B cell (primary cell): Measurements from ENCODE around the gene TLE6. TPM values are rescaled to one million over a fixed set of nuclear protein-coding genes. Genes with fewer than 3 reads are reported as not detected.

Experiments used
- ATAC-seq: fragments of 200-7000 bp; cut with Tn5 transposase; one replicate; pipeline ENCODE4 v1.10.0; 2021; ENCODE audit warnings: low read depth, mild to moderate bottlenecking, moderate number of reproducible peaks, moderate library complexity
- CTCF ChIA-PET: fragments of 350-600 bp; sonication (Branson Sonifier 250); formaldehyde crosslinking; loops from one replicate; lab custom pipeline; 2021; ENCODE audit warnings: antibody characterized with exemption, inconsistent platforms; lab: Charles Lee
- POLR2A ChIA-PET: fragments of 350-600 bp; sonication (Branson Sonifier 250); formaldehyde crosslinking; loops from one replicate; lab custom pipeline; 2021; ENCODE audit warnings: antibody characterized with exemption; lab: Charles Lee
- DNase-seq: peaks from one replicate; pipeline ENCODE4 v3.0.0; 2013
- H2AFZ ChIP-seq: 2 replicates; pipeline ENCODE4 v1.6.1; 2012; ENCODE audit warnings: mild to moderate bottlenecking, low read depth, low read length; ENCODE audit not compliant: insufficient read depth, poor library complexity, severe bottlenecking
- H3K27ac ChIP-seq, 2 donors: 1 replicate in 1 of 2; 2 replicates in 1 of 2; pipeline ENCODE4 v1.5.1; 2012 to 2013; ENCODE audit warnings: low read length in 2 of 2, mild to moderate bottlenecking in 2 of 2, moderate library complexity in 1 of 2
- H3K27me3 ChIP-seq, 4 experiments: fragments of 200-600 bp in 1 of 4; sonication (generic) in 1 of 4; replicated peaks in 1 of 4; 1 replicate in 2 of 4; 2 replicates in 2 of 4; pipeline versions ENCODE4 v1.6.1 to v1.7.0; 2013 to 2016; ENCODE audit warnings: low read length in 3 of 4, mild to moderate bottlenecking in 2 of 4, mixed read lengths in 1 of 4, moderate library complexity in 1 of 4; ENCODE audit not compliant: insufficient read depth in 4 of 4, control insufficient read depth in 3 of 4; ENCODE audit errors: control extremely low read depth in 1 of 4
- H3K36me3 ChIP-seq, 2 experiments: replicated peaks in 1 of 2; 1 replicate in 1 of 2; 2 replicates in 1 of 2; pipeline versions ENCODE4 v1.6.1 to v1.7.1; 2013; ENCODE audit warnings: low read length in 1 of 2; ENCODE audit not compliant: insufficient read depth in 2 of 2, control insufficient read depth in 1 of 2; ENCODE audit errors: control extremely low read depth in 1 of 2, extremely low read depth in 1 of 2
- H3K4me1 ChIP-seq, 2 donors: fragments of 200-600 bp in 1 of 2; sonication (generic) in 1 of 2; 1 replicate in 1 of 2; 2 replicates in 1 of 2; pipeline versions ENCODE4 v1.5.1 to v1.6.1; 2013 to 2017; ENCODE audit warnings: low read length in 2 of 2; ENCODE audit not compliant: control insufficient read depth in 2 of 2, insufficient read depth in 2 of 2
- H3K4me2 ChIP-seq: replicated peaks from 2 replicates; pipeline ENCODE3; 2012; ENCODE audit warnings: mild to moderate bottlenecking, low read depth, low read length; ENCODE audit not compliant: poor library complexity, severe bottlenecking
- H3K4me3 ChIP-seq, 5 experiments: fragments of 200-600 bp in 1 of 5; sonication (generic) in 1 of 5; 1 replicate in 3 of 5; 2 replicates in 2 of 5; pipeline versions ENCODE4 v1.5.1 to v1.7.0; 2011 to 2016; ENCODE audit warnings: low read length in 4 of 5, mild to moderate bottlenecking in 4 of 5, low read depth in 2 of 5, control low read depth in 1 of 5, moderate library complexity in 1 of 5; ENCODE audit not compliant: insufficient read depth in 1 of 5; ENCODE audit errors: control extremely low read depth in 1 of 5, extremely low read depth in 1 of 5
- H3K79me2 ChIP-seq: fragments of 200-600 bp; sonication (generic); one replicate; pipeline ENCODE4 v1.6.0; 2016; ENCODE audit warnings: low read length; ENCODE audit not compliant: control insufficient read depth, insufficient read depth
- H3K9ac ChIP-seq: fragments of 200-600 bp; sonication (generic); 2 replicates; pipeline ENCODE4 v1.6.1; 2017; ENCODE audit warnings: mild to moderate bottlenecking, low read length, moderate library complexity
- H3K9me3 ChIP-seq, 3 donors: one replicate each; pipeline versions ENCODE4 v1.6.1 to v1.7.1; 2013; ENCODE audit warnings: low read length in 2 of 3; ENCODE audit not compliant: control insufficient read depth in 2 of 3, insufficient read depth in 1 of 3; ENCODE audit errors: control extremely low read depth in 1 of 3
- H4K20me1 ChIP-seq: 2 replicates; pipeline ENCODE4 v1.6.0; 2012; ENCODE audit warnings: mild to moderate bottlenecking, low read length; ENCODE audit not compliant: insufficient read depth, control insufficient read depth, poor library complexity, severe bottlenecking
- H3K27ac Mint-ChIP-seq: one replicate; pipeline ENCODE4 v1.8.0; 2021; ENCODE audit warnings: mixed read lengths
- H3K27me3 Mint-ChIP-seq: one replicate; pipeline ENCODE4 v1.8.0; 2021; ENCODE audit warnings: mixed read lengths
- H3K4me1 Mint-ChIP-seq: one replicate; pipeline ENCODE4 v1.8.0; 2021; ENCODE audit warnings: mixed read lengths
- H3K4me3 Mint-ChIP-seq: one replicate; pipeline ENCODE4 v1.8.0; 2021; ENCODE audit warnings: mixed read lengths
- H3K9me3 Mint-ChIP-seq: one replicate; pipeline ENCODE4 v1.8.0; 2022; ENCODE audit warnings: mixed read lengths; ENCODE audit not compliant: insufficient read depth
- EZH2 ChIP-seq: IDR thresholded peaks from 2 replicates; pipeline ENCODE4 v1.6.1; 2012; ENCODE audit warnings: borderline replicate concordance, low read depth, mild to moderate bottlenecking, moderate library complexity, low read length; ENCODE audit not compliant: insufficient read depth, poor library complexity, severe bottlenecking
- WGBS: methylation state at CpG from one replicate; pipeline ENCODE4 v1.1.5; 2013; ENCODE audit warnings: missing lambda C conversion rate; ENCODE audit not compliant: insufficient coverage; 5-methylcytosine and 5-hydroxymethylcytosine counted together
- intact Hi-C: fragments of 100-400 bp; cut with micrococcal nuclease; formaldehyde crosslinking; loops from one replicate; pipeline ENCODE4 v1.10.0; 2022
- polyA plus RNA-seq: library from polyadenylated mRNA; depleted of rRNA; stranded (reverse); fragments of >200 nt; gene quantifications from 2 replicates; pipeline ENCODE4 v1.2.3, GENCODE V29; 2012
- total RNA-seq, 2 donors: library from RNA; stranded (reverse); fragments of 120-200 nt in 1 of 2; gene quantifications; 1 replicate in 1 of 2; 2 replicates in 1 of 2; pipeline versions ENCODE4 v1.2.3 to v1.2.4, GENCODE V29; 2013 to 2022
- TF ChIP-seq, protein P1 (sequence below): fragments of 200-600 bp; IDR thresholded peaks from one replicate; pipeline ENCODE4 v1.8.0; 2022; ENCODE audit warnings: antibody characterized with exemption, mild to moderate bottlenecking

Gene TLE6
- total and polyA plus RNA-seq, 2 donors (not counting 1 experiment from before 2014, with no cell fraction given) = 1.5 to 3.0 TPM

- DNase-seq = no peak
- Histone ChIP-seq H3K9ac (no peak overlapping the region), H3K79me2 (no peaks in the 10 kb centered on the region), H3K4me1 (peaks cover 12 to 27% of the 10 kb centered on the region in 2 donors), H3K4me3 (no peak overlapping the region), H3K4me2 (no peak overlapping the region), H2AFZ (no peak overlapping the region), H3K27ac (no peak overlapping the region), H3K27me3 (peaks cover 0 to 8% (median 0%) of the 10 kb centered on the region in 4 experiments), H4K20me1 (no peaks in the 10 kb centered on the region), H3K9me3 (no peaks in the 10 kb centered on the region), H3K36me3 (no peaks in the 10 kb centered on the region)
- Mint-ChIP-seq H3K4me3 (no peak overlapping the region), H3K27me3 (peaks cover 5% of the 10 kb centered on the region), H3K27ac (peak overlapping the region; percentile 60), H3K9me3 (no peaks in the 10 kb centered on the region), H3K4me1 (peaks cover 31% of the 10 kb centered on the region)
- intact Hi-C loops = no loop called here
- ChIA-PET CTCF (no interaction called here), POLR2A (interaction anchor here (0.6 kb wide), 1 partner anchor 1143 kb away, joined by 3 read pairs; no protein-coding TSS in a partner anchor)
- WGBS = 82% methylated on average over 6 of the region's 17 CpGs
- no peak for ATAC-seq
- TF ChIP-seq, protein P1, sequence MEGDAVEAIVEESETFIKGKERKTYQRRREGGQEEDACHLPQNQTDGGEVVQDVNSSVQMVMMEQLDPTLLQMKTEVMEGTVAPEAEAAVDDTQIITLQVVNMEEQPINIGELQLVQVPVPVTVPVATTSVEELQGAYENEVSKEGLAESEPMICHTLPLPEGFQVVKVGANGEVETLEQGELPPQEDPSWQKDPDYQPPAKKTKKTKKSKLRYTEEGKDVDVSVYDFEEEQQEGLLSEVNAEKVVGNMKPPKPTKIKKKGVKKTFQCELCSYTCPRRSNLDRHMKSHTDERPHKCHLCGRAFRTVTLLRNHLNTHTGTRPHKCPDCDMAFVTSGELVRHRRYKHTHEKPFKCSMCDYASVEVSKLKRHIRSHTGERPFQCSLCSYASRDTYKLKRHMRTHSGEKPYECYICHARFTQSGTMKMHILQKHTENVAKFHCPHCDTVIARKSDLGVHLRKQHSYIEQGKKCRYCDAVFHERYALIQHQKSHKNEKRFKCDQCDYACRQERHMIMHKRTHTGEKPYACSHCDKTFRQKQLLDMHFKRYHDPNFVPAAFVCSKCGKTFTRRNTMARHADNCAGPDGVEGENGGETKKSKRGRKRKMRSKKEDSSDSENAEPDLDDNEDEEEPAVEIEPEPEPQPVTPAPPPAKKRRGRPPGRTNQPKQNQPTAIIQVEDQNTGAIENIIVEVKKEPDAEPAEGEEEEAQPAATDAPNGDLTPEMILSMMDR = no peak
- TF ChIP-seq EZH2 = no peak
These were observed 62.3 kb downstream of the TLE6 start for GRCh38 chr19:3039641-3040077.

GRCh38 chr19:3041327-3041726 lies 64.0 kb downstream of the TLE6 start:
- no peaks in the 10 kb centered on the region for H3K9me3 Mint-ChIP-seq
- Histone ChIP-seq H3K27ac (no peak overlapping the region), H3K4me3 (no peak overlapping the region), H3K4me1 (peaks cover 6 to 15% of the 10 kb centered on the region in 2 donors), H2AFZ (no peak overlapping the region), H3K36me3 (no peaks in the 10 kb centered on the region), H4K20me1 (no peaks in the 10 kb centered on the region), H3K9me3 (no peaks in the 10 kb centered on the region), H3K4me2 (peak overlapping the region; percentile 57), H3K79me2 (no peaks in the 10 kb centered on the region), H3K27me3 (peaks cover 0 to 8% (median 0%) of the 10 kb centered on the region in 4 experiments), H3K9ac (no peak overlapping the region)
- peaks cover 5% of the 10 kb centered on the region for H3K27me3 Mint-ChIP-seq
- DNase-seq (no peak), ATAC-seq (no peak)
- H3K27ac Mint-ChIP-seq = peak overlapping the region; percentile 32
- 92% methylated on average over 12 of the region's 12 CpGs for WGBS
- intact Hi-C loops = no loop called here
- CTCF ChIA-PET = interaction anchor here (1.1 kb wide), 1 partner anchor 65 kb away, joined by 3 read pairs; no protein-coding TSS in a partner anchor
- peaks cover 19% of the 10 kb centered on the region for H3K4me1 Mint-ChIP-seq
- H3K4me3 Mint-ChIP-seq = peak overlapping the region; percentile 10
- POLR2A ChIA-PET = no interaction called here
- TF ChIP-seq EZH2 = no peak
- TF ChIP-seq, protein P1 = no peak
